SKM-1 treated with dmso at 0.1 percent for 144 hours (cell line): Measurements from ENCODE around the gene C17orf58.
A peak's percentile ranks its signal among the peaks of the same experiment; 100 is the strongest.
"Not testable (repeated sequence)": the region's sequence is repeated elsewhere in the genome, so short reads cannot be mapped to it uniquely, and the experiment has no call there.

ENCODE experiments used
- DNase-seq: peaks from one replicate; lab custom pipeline; 2025; ENCODE audit not compliant: unreplicated experiment; lab: John Stamatoyannopoulos, UW

The C17orf58 gene

GRCh38 chr17:67996301-67997171, at the start of gene C17orf58:
TSS of gene C17orf58 (minus strand) at chr17:67996469. CDS start at chr17:67996198, 271 bp downstream.
- DNase-seq, result not testable (repeated sequence)

GRCh38 chr17:68036304-68037147, 40.3 kb upstream of the C17orf58 start:
- DNase-seq, result no peak

DNA sequence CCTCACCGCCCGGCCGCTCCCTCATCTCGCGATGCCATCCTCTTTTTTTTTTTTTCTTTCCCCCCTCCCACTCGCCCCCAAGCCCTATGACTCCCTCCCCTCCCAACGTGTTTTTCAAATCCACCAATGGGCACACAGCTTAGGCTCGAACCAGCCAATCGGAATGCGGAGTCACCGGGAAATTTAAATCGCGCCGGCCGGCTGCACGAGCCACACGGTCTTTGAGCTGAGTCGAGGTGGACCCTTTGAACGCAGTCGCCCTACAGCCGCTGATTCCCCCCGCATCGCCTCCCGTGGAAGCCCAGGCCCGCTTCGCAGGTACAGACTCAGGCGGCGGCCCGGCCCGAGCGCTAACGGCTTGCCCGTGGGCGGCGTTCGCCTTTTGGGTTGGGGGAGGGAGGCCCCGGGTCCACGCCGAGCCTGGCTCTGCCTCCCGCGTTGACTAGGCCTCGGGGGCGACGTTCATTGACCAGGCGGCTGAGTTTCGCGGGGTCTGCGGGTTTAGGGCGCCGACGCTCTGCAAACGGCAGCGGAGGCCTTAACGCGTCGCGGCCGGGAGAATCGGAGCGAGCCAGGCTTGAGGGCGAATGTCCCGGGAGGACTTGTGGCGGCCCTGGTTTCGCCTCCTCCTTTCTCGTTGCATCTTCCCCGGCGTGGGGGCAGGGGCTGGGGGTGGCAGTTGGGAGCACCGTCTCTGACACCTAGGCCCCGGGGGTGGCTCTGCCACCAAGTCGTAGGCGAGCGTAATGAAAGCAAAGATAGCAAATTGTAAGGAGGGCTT, 39.4 kb upstream of the C17orf58 start, which contains the start of gene KPNA2:
TSS of gene KPNA2 (plus strand) at position 213 of the 781 bp plus-strand sequence. CDS start 1,398 bp downstream, outside the sequence.
- DNase-seq, result peak; percentile 98

- peak; percentile 98 for DNase-seq
Observed at GRCh38 chr17:68035131-68035522, 38.9 kb upstream of the C17orf58 start.

- no peak for DNase-seq
Observed at GRCh38 chr17:68034452-68034776, 38.1 kb upstream of the C17orf58 start.

DNA sequence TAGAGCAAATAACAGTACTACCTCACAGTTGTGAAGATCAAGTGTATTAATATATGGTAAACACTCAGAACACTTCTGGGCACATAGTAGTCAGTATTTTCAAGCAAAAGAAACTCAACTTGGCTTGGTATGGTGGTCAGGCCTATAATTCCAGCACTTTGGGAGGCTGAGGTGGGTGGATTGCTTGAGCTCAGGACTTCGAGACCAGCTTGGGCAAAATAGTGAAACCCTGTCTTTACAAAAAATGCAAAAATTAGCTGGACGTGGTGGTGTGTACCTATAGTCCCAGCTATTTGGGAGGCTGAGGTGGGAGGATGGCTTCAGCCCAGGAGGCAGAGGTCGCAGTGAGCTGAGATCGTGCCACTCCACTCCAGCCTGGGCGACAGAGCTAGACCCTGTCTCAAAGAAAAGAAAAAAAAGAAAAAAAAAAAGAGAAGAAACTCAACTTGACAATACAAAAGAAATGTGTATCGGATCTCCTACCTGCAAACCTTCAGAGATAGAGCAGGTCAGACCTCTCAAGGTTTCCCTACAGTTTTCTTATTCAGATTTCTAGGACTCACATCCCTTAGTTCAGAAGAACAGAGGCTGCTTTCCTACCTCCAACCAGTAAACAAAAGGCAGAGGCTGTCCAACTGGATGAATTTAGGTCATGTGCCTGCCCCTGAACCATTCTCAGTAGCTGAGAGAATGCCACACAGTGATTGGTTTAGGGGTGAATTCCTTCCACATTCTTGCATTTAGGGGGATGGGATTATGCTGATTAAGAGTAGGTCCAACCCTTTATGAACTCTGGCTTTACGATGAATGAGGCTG, 37.6 kb upstream of the C17orf58 start:
- DNase-seq, result no peak

- DNase-seq, result no peak
Observed at GRCh38 chr17:68029512-68030215, 33.4 kb upstream of the C17orf58 start.

GRCh38 chr17:68022547-68022946, 26.3 kb upstream of the C17orf58 start:
- DNase-seq, result not testable (repeated sequence)

DNA sequence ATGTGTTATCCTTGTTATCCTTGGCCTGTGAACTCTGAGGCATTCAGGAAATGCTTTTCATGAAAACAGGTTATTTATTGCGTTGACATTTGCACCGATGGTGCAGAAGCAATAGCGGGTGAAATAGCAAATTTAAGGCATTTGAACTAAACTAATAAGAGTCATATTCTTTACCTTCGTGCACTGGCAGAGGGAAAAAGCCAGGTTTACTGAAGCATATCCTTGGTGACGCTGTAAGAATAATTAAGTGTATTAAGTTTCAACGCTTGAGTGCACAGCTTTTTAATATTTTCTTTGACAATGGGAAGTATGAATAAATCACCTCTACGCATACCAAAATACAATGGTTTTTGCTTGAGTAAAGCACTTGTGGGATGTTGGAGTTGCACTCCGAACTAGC, 25.7 kb upstream of the C17orf58 start:
- no peak for DNase-seq

DNA sequence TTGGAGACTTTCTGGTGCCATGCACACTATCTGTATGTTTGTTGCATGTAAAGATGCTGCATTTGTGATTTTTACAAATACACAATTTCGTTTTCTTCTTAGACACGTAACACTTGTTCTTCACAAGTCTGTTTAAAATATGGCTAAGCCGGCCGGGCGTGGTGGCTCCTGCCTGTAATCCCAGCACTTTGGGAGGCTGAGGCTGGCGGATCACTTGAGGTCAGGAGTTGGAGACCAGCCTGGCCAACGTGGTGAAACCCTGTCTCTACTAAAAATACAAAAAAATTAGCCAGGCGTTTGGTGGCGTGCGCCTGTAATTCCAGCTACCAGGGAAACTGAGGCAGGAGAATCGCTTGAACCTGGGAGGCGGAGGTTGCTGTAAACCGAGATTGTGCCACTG, 24.5 kb upstream of the C17orf58 start:
- DNase-seq, result not testable (repeated sequence)

DNA sequence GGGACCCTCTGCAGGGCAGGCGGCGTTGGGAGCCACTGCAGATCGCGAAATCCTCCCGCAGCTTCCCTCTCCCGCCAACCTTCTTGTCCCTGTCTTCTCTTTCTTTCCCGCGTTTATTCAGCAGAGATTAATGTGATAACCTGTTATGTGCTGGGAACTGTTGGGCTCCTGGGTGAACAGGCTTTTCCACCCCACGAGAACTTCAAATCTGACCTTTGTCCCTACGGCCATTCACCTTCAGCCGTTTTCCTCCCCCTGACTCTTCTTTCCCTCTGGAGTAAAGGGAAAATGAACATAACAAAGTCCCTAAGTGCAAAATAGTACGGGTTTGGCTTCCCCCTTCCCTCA, 24.1 kb upstream of the C17orf58 start:
- DNase-seq, result no peak

GRCh38 chr17:68019675-68020408, 23.6 kb upstream of the C17orf58 start:
- peak; percentile 89 for DNase-seq

- no peak for DNase-seq
Observed at GRCh38 chr17:68019336-68019674, 23.0 kb upstream of the C17orf58 start.

DNA sequence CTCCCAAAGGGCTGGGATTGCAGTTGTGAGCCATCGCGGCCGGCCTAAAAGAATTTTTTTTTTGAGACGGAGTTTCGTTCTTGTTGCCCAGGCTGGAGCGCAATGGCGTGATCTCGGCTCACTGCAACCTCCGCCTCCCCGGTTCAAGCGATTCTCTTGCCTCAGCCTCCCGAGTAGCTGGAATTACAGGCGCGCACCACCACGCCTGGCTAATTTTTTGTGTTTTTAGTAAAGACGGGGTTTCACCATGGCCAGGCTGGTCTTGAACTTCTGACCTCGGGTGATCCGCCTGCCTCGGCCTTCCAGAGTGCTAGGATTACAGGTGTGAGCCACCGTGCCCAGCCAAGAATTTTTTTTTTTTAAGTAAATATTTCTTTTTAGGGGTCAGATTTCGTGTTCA, 22.2 kb upstream of the C17orf58 start:
- DNase-seq, result not testable (repeated sequence)

GRCh38 chr17:68016838-68017237, 20.6 kb upstream of the C17orf58 start:
- DNase-seq, result no peak

- DNase-seq, result no peak
Observed at GRCh38 chr17:68015081-68015723, 18.9 kb upstream of the C17orf58 start.

- DNase-seq, result peak; percentile 25
Observed at GRCh38 chr17:68013385-68013784, 17.1 kb upstream of the C17orf58 start.

GRCh38 chr17:68011199-68011665, 15.0 kb upstream of the C17orf58 start:
- DNase-seq, result peak; percentile 29

DNA sequence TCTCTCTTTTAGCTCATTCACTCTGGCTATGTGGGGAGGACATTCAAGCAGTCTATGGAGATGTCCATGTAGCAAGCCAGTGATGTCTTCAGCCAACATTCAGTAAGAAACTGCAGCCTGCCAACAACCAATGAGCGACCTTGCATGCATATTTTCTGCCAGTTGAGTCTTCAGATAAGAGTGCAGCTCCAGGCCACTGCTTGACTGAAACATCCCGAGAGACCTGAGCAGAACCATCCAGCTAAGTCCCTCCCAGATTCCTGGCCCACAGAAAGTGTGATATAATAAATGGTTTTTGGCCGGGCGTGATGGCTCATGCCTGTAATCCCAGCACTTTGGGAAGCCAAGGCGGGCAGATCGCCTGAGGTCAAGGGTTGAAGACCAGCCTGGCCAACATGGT, 10.5 kb upstream of the C17orf58 start:
- no peak for DNase-seq
